IPS-11a (cell line): ENCODE measurements around the gene IDI2.

Experiments
- H3K4me3 ChIP-seq: one replicate; pipeline ENCODE4 v1.5.1; 2013; ENCODE audit warnings: low read depth, low read length, control low read depth

IDI2 gene

GRCh38 chr10:983971-984655 is 41.5 kb downstream of the IDI2 start:
- H3K4me3 ChIP-seq, result no peak overlapping the region

- H3K4me3 ChIP-seq, result no peak overlapping the region
These were observed 42.3 kb downstream of the IDI2 start for GRCh38 chr10:983401-983800.

DNA sequence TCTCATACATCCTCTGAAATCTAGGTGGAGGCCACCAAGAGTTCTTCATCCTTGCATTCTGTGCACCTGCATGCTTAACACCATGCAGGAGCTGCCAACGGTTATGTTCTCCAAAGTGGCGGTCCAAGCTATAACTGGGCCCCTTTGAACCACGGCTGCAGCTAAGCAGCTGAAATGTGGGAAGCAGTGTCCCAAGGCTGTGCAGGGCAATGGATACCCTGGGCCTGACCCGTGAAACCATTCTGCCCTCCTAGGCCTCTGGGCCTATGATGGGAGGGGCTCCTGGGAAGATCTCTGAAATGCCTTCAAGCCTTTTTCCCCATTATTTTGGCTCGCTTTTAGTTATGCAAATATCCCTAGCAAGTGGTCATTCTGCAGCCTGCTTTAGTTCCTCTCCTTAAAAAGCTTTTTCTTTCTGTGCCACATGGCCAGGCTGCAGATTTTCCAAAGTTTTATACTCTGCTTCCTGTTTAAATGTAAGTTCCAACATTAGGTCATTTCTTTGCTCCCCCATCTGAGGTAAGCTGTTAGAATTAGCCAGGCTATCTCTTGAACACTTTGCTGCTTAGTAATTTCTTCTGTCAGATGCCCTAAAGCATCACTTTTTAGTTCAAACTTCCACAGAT is 45.1 kb downstream of the IDI2 start:
- no peak overlapping the region for H3K4me3 ChIP-seq

GRCh38 chr10:978826-979421 is 46.7 kb downstream of the IDI2 start:
- H3K4me3 ChIP-seq, result no peak overlapping the region

GRCh38 chr10:976316-976715 is 49.3 kb downstream of the IDI2 start:
- H3K4me3 ChIP-seq, result no peak overlapping the region

- no peak overlapping the region for H3K4me3 ChIP-seq
These were observed 50.9 kb downstream of the IDI2 start for GRCh38 chr10:974785-975074.

GRCh38 chr10:974038-974784 is 51.4 kb downstream of the IDI2 start:
- no peak overlapping the region for H3K4me3 ChIP-seq

DNA sequence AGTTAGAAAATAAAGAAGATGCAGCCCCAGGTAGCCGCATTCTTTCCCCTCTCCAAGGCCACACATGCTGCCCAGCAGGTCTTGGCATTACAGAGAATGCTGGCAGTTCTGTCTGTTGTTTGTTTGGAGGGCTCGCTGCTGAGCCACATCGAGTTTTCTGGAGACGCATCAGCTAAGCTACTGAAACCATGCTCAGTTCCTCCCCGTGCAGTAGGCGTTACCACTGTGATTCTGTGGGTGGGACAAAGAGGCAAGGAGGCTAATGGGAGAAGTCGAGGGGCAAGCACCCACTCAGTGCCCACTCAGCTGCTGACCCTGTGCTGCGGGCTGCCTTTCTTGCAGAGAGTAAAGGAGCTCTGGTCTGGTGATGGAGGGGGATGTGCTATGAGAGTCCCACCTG is 52.9 kb downstream of the IDI2 start:
- H3K4me3 ChIP-seq, result no peak overlapping the region

GRCh38 chr10:971613-972012 is 54.0 kb downstream of the IDI2 start:
- H3K4me3 ChIP-seq, result no peak overlapping the region

- H3K4me3 ChIP-seq, result no peak overlapping the region
These were observed 54.5 kb downstream of the IDI2 start for GRCh38 chr10:971150-971542.

- no peak overlapping the region for H3K4me3 ChIP-seq
These were observed 55.1 kb downstream of the IDI2 start for GRCh38 chr10:970311-971149.

- no peak overlapping the region for H3K4me3 ChIP-seq
These were observed 56.0 kb downstream of the IDI2 start for GRCh38 chr10:969473-970150.
